Measurements from ENCODE around the gene SLC38A10. TPM values are rescaled to one million over a fixed set of nuclear protein-coding genes. Genes with fewer than 3 reads are reported as not detected.

The SLC38A10 gene
- total and polyA plus RNA-seq, 2 of the 13 experiments (the other 11 are each of a cell fraction or from before 2014, with no cell fraction given), result 23.4 to 55.8 TPM

DNA sequence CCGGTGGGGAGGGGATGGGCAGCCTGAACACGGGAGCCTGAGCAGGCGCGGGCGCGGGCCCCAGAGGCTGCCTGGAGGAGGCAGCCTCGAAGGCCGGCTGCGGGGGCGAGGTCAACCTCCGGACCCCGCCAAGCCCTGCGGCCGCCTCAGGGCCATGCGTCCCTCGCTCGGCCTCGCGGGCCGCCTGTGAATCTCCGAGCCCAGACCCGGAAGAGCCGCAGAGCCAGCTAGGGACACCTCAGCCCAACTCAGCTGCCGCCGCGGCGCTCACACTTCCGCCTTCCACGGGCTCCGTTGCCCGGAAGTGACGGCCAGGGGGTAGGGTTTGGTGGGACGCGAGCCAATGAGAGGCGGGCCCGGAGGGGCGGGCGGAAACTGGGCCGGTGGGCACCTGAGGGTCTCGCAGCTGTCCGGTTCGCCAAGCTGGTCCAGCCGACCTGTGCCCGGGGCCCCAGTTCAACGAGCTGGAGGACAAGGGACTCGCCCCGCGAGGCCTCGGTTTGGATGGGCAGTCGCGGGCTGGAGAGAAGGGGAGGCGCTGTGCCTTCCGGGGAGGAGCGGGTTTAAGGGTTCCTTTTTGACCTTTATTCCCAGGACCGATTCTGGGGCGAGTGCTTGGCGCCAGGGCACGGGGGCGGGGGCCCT is at the start of gene SLC38A10 (continued):
- peak; percentile 97 for TF ChIP-seq ARID4A (CRISPR knock-in tag; IDR thresholded peaks at IDR 0.05; ENCODE audit: borderline replicate concordance)
- TF ChIP-seq KLF16 (CRISPR knock-in tag; IDR thresholded peaks at IDR 0.05), result peak in 1 of 2 experiments; percentile 54; a peak in 1 of 4 replicates
- TF ChIP-seq ZNF746 (CRISPR knock-in tag; IDR thresholded peaks at IDR 0.05), result peak; percentile 57; the same call in 1 of the 2 replicates
- TF ChIP-seq ZBTB7B (CRISPR knock-in tag; IDR thresholded peaks at IDR 0.05), result peak; percentile 95
- TF ChIP-seq, protein P1, sequence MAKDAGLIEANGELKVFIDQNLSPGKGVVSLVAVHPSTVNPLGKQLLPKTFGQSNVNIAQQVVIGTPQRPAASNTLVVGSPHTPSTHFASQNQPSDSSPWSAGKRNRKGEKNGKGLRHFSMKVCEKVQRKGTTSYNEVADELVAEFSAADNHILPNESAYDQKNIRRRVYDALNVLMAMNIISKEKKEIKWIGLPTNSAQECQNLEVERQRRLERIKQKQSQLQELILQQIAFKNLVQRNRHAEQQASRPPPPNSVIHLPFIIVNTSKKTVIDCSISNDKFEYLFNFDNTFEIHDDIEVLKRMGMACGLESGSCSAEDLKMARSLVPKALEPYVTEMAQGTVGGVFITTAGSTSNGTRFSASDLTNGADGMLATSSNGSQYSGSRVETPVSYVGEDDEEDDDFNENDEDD (CRISPR knock-in tag; IDR thresholded peaks at IDR 0.05; ENCODE audit: borderline replicate concordance), result peak; percentile 53; the same call in 1 of the 2 replicates
- peak; percentile 57 for TF ChIP-seq SPEN (CRISPR knock-in tag; IDR thresholded peaks at IDR 0.05; ENCODE audit: low read depth)
- TF ChIP-seq TBX3 (IDR thresholded peaks at IDR 0.05; ENCODE audit: borderline replicate concordance), result no peak
- no peak for TF ChIP-seq DPF2 (CRISPR knock-in tag; IDR thresholded peaks at IDR 0.05; ENCODE audit: borderline replicate concordance, low read depth)
- peak; percentile 40; the same call in 1 of the 2 replicates for TF ChIP-seq DDIT3 (CRISPR knock-in tag; IDR thresholded peaks at IDR 0.05)
- peak; percentile 74 for TF ChIP-seq TFDP2 (CRISPR knock-in tag; IDR thresholded peaks at IDR 0.05)
- TF ChIP-seq ZNF331 (CRISPR knock-in tag; IDR thresholded peaks at IDR 0.05), result peak; percentile 79
- no peak for TF ChIP-seq NCOR1 (IDR thresholded peaks at IDR 0.05; ENCODE audit: borderline replicate concordance, low read length)
- TF ChIP-seq BRD4 (CRISPR knock-in tag; IDR thresholded peaks at IDR 0.05), result no peak
- no peak for TF ChIP-seq ZNF598 (CRISPR knock-in tag; IDR thresholded peaks at IDR 0.05; ENCODE audit: borderline replicate concordance)
- TF ChIP-seq ZNF678 (CRISPR knock-in tag; IDR thresholded peaks at IDR 0.05), result no peak
- peak; percentile 60; the same call in 1 of the 2 replicates for TF ChIP-seq NR2F2 (IDR thresholded peaks at IDR 0.05; ENCODE audit: borderline replicate concordance, low read depth)
- TF ChIP-seq ZNF451 (CRISPR knock-in tag; IDR thresholded peaks at IDR 0.05), result no peak
- TF ChIP-seq, protein P2, sequence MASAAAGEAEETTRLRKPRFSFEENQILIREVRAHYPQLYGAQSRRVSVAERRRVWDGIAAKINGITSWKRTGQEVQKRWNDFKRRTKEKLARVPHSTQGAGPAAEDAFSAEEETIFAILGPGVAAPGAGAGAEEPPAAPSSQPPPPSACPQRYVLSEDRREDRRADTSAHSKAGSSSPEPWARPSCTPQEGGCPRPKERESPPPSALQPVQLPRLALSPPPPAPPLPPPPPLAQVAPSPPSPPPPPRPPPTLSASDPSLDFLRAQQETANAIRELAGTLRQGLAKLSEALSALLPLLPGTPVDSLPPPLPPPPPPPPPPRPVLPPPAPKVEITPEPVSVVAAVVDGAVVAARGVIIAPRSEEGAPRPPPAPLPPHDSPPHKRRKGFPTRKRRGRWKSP (CRISPR knock-in tag; IDR thresholded peaks at IDR 0.05), result peak; percentile 81
- TF ChIP-seq ZKSCAN5 (CRISPR knock-in tag; IDR thresholded peaks at IDR 0.05), result no peak
- TF ChIP-seq HMGA1 (CRISPR knock-in tag; conservative IDR thresholded peaks at IDR 0.05), result no peak
- TF ChIP-seq ZFP37 (CRISPR knock-in tag; IDR thresholded peaks at IDR 0.05; ENCODE audit: borderline replicate concordance), result no peak; the same call in 1 of the 2 replicates
- peak; percentile 93 for TF ChIP-seq ARID2 (CRISPR knock-in tag; IDR thresholded peaks at IDR 0.05; ENCODE audit: borderline replicate concordance)

Measured in HepG2 (cell line).